Dermis blood vessel endothelial cell (primary cell): ENCODE measurements around the gene CEACAM16. TPM values are rescaled to one million over a fixed set of nuclear protein-coding genes. Genes with fewer than 3 reads are reported as not detected.
A peak's percentile ranks its signal among the peaks of the same experiment; 100 is the strongest.
"Not testable (repeated sequence)": the region's sequence is repeated elsewhere in the genome, so short reads cannot be mapped to it uniquely, and the experiment has no call there.

Experiments
- DNase-seq: peaks from one replicate; pipeline ENCODE4 v3.0.0; 2010
- total RNA-seq: library from RNA; depleted of rRNA; stranded (reverse); fragments of >200 nt; gene quantifications from 2 replicates; pipeline ENCODE4 v1.2.3, GENCODE V29; 2014

The CEACAM16 gene
- total RNA-seq, 1 donor from 2014 or later, result 0.17 TPM

GRCh38 chr19:44703336-44704078, 4.6 kb downstream of the CEACAM16 start:
- no peak for DNase-seq

- DNase-seq, result no peak
Observed at GRCh38 chr19:44704982-44705381, 6.0 kb downstream of the CEACAM16 start.

GRCh38 chr19:44705502-44706010, 6.6 kb downstream of the CEACAM16 start:
- DNase-seq, result no peak

- no peak for DNase-seq
Observed at GRCh38 chr19:44706506-44707236, 7.7 kb downstream of the CEACAM16 start.

- no peak for DNase-seq
Observed at GRCh38 chr19:44707794-44708193, 8.8 kb downstream of the CEACAM16 start.

- DNase-seq, result no peak
Observed at GRCh38 chr19:44708940-44709339, 10.0 kb downstream of the CEACAM16 start.

GRCh38 chr19:44709434-44710266, 10.7 kb downstream of the CEACAM16 start:
- DNase-seq, result not testable (repeated sequence)

- peak; percentile 35 for DNase-seq
Observed at GRCh38 chr19:44710483-44710882, 11.5 kb downstream of the CEACAM16 start.

- no peak for DNase-seq
Observed at GRCh38 chr19:44712864-44713515, 14.0 kb downstream of the CEACAM16 start.

- DNase-seq, result no peak
Observed at GRCh38 chr19:44714597-44715169, 15.7 kb downstream of the CEACAM16 start.

- no peak for DNase-seq
Observed at GRCh38 chr19:44717603-44718002, 18.7 kb downstream of the CEACAM16 start.

- DNase-seq, result peak; percentile 98
Observed at GRCh38 chr19:44718441-44719261, 19.7 kb downstream of the CEACAM16 start.

- peak; percentile 59 for DNase-seq
Observed at GRCh38 chr19:44719262-44719701, 20.3 kb downstream of the CEACAM16 start.

- not testable (repeated sequence) for DNase-seq
Observed at GRCh38 chr19:44720396-44720795, 21.4 kb downstream of the CEACAM16 start.

- no peak for DNase-seq
Observed at GRCh38 chr19:44720945-44721344, 22.0 kb downstream of the CEACAM16 start.

GRCh38 chr19:44721369-44721768, 22.4 kb downstream of the CEACAM16 start:
- not testable (repeated sequence) for DNase-seq

- peak; percentile 64 for DNase-seq
Observed at GRCh38 chr19:44722131-44723121, 23.5 kb downstream of the CEACAM16 start.

GRCh38 chr19:44723299-44723951, 24.5 kb downstream of the CEACAM16 start:
- no peak for DNase-seq

GRCh38 chr19:44723952-44724319, 25.0 kb downstream of the CEACAM16 start:
- peak; percentile 88 for DNase-seq
